GM12873 (cell line): ENCODE results near the gene RFX1.

ENCODE experiments used
- TF ChIP-seq, protein P1 (sequence below): IDR thresholded peaks from 2 replicates; pipeline ENCODE4 v1.5.1; 2012; ENCODE audit warnings: low read depth, mild to moderate bottlenecking, moderate library complexity, low read length, control low read depth; ENCODE audit not compliant: insufficient read depth; ENCODE audit errors: missing control alignments

RFX1 gene

DNA sequence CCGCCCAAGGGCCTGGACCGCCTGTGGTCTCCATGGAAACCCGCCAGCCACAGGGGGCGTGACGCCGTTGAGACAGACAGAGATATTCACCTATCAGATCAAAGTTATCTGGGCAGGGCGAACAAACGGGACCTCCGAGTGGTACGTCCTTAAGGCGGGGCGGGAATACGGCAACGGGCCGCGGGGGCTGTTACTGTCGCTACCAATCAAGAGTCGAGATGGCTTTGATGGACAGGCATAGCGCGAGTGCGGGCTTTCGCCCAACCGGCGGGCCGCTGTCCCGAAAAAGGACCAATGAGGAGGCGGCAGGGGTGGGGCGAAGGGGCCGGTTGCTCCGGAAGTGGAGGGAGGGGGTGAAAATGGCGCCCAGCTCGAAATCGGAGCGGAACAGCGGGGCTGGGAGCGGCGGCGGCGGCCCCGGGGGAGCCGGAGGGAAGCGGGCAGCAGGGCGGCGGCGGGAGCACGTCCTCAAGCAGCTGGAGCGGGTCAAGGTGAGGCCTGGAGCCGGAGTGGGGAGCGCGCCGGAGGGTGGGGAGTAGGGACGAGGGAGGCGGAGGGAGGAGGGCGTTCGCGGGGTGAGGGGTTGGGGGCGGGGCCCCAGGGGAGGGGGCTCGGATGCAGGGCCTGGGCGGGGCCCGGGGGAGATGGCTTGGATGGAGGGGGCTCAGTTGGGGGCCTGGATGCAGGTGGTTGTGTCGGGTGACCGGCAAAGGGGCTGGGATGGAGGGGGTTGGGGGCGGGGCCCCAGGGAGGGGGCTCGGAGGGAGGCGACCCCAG is 53.8 kb downstream of the RFX1 start, which contains the start of gene DCAF15:
Gene DCAF15 (plus strand): TSS at position 356 of the 777 bp plus-strand sequence. CDS start 4 bp downstream, at position 360.
- TF ChIP-seq, protein P1, sequence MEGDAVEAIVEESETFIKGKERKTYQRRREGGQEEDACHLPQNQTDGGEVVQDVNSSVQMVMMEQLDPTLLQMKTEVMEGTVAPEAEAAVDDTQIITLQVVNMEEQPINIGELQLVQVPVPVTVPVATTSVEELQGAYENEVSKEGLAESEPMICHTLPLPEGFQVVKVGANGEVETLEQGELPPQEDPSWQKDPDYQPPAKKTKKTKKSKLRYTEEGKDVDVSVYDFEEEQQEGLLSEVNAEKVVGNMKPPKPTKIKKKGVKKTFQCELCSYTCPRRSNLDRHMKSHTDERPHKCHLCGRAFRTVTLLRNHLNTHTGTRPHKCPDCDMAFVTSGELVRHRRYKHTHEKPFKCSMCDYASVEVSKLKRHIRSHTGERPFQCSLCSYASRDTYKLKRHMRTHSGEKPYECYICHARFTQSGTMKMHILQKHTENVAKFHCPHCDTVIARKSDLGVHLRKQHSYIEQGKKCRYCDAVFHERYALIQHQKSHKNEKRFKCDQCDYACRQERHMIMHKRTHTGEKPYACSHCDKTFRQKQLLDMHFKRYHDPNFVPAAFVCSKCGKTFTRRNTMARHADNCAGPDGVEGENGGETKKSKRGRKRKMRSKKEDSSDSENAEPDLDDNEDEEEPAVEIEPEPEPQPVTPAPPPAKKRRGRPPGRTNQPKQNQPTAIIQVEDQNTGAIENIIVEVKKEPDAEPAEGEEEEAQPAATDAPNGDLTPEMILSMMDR, result no peak

- TF ChIP-seq, protein P1, result no peak
These were observed 54.3 kb downstream of the RFX1 start for GRCh38 chr19:13951799-13952153.

DNA sequence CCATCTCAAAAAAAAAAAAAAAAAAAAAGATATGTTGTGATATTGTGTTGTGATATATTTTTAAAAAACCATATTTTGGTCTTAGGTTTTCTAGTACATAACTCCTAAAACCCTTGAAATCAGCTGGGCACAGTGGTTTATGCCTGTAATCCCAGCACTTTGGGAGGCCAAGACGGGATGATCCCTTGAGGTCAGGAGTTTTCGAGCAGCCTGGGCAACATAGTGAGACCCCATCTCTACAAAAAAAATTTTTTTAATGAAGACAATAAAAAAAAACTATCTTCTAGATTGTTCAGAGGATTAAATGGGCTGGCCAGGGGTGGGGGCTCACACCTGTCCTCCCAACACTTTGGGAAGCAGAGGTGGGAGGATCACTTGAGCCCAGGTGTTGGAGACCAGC is 55.1 kb downstream of the RFX1 start:
- TF ChIP-seq, protein P1, result no peak

DNA sequence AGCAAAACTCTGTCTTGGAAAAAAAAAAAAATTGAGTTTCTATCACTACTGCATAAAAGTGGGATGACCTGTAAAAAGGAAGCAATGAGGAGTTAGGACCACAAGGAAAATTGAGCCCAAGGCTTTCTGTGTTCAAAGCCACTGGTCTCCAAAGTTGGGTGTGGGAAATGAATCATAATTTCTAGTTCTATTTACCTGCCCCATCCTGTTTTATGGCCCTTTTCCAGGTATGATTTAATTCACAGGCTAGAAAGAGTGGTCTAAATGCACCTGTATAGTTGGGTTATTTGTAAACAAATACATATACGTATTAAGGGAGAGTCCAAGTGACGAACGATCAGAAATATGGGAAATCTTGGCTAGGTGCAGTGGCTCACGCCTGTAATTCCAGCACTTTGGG is 59.7 kb downstream of the RFX1 start:
- TF ChIP-seq, protein P1, result no peak

GRCh38 chr19:13942023-13942684 is 64.0 kb downstream of the RFX1 start:
- TF ChIP-seq, protein P1, result no peak

DNA sequence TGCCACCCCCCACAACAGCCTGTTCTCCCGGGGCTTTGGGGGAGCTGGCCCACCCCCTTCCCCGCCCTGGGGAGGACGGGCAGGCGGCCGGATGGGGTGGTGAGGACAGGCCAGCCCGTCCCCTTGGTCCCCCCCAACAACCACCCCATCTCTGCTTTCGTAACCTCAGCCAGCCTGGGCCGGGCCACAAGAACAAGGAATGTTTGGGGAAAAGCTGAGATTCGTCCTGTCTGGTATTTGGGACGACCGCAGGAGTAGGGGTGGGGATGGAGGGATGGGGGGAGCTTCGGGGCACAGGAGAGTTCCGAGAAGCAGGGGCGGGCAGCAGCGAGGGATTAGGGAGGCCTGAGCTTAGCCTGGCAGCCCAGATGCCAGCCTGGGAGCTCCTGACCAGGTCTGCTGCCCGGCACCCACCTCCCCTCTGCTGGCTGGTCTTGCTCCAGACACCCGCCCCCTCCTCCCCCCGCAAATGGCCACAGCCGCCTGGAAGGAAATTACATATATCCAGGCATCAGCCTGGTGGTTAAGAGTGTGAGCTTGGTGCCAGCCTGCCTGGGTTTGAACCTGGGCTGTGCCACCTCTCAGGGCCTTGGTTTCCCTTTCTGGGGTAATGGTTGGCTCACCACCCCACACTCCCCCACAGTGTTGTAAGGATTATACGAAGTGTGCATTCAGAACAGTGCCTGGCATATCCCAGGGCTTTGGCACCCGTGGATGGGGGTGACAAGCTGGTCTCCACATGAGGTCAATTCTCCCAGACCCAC is 67.6 kb downstream of the RFX1 start, which contains the start of gene PODNL1:
Gene PODNL1 (minus strand): TSS at position 117 of the 764 bp plus-strand sequence. CDS start 236 bp downstream, outside the sequence.
- TF ChIP-seq, protein P1, result no peak
